ENCODE results near the gene CAMTA1. TPM values are rescaled to one million over a fixed set of nuclear protein-coding genes. Genes with fewer than 3 reads are reported as not detected.
"Not testable (repeated sequence)": the region's sequence is repeated elsewhere in the genome, so short reads cannot be mapped to it uniquely, and the experiment has no call there.

The CAMTA1 gene
- polyA plus RNA-seq, 1 experiment: 64.9 TPM

- POLR2A ChIA-PET: no interaction called here
- CTCF ChIA-PET: interaction anchor here (0.5 kb wide), 2 partner anchors 690 to 989 kb away, joined by 3 read pairs; no protein-coding TSS in a partner anchor
- Histone ChIP-seq H3K27me3 (ENCODE audit: control insufficient read depth, insufficient read depth, low read length) (peaks cover 12% of the 10 kb centered on the region), H3K27ac (ENCODE audit: low read depth, low read length) (no peak overlapping the region), H3K9me3 (ENCODE audit: control insufficient read depth, insufficient read depth, low read length) (no peaks in the 10 kb centered on the region; the same call in 1 of the 2 replicates), H3K4me3 (ENCODE audit: low read depth, low read length) (no peak overlapping the region)
- DNase-seq (ENCODE audit: low read depth, low spot score): no peak
- no peak for TF ChIP-seq CTCF (IDR thresholded peaks at IDR 0.05; ENCODE audit: low read depth, low read length)
Observed at GRCh38 chr1:7594714-7595295, 809.6 kb downstream of the CAMTA1 start.

- Histone ChIP-seq H3K9me3 (ENCODE audit: control insufficient read depth, insufficient read depth, low read length) (no peaks in the 10 kb centered on the region; the same call in 1 of the 2 replicates), H3K4me3 (ENCODE audit: low read depth, low read length) (no peak overlapping the region), H3K27me3 (ENCODE audit: control insufficient read depth, insufficient read depth, low read length) (peaks cover 12% of the 10 kb centered on the region), H3K27ac (ENCODE audit: low read depth, low read length) (no peak overlapping the region)
- CTCF ChIA-PET: interaction anchor here (0.5 kb wide), 1 partner anchor 691 kb away, joined by 3 read pairs; no protein-coding TSS in a partner anchor
- no peak for TF ChIP-seq CTCF (IDR thresholded peaks at IDR 0.05; ENCODE audit: low read depth, low read length)
- POLR2A ChIA-PET: no interaction called here
- no peak for DNase-seq (ENCODE audit: low read depth, low spot score)
Observed at GRCh38 chr1:7595336-7595735, 810.1 kb downstream of the CAMTA1 start.

- POLR2A ChIA-PET: no interaction called here
Observed at GRCh38 chr1:7596126-7596965, 811.1 kb downstream of the CAMTA1 start.

GRCh38 chr1:7598058-7598457 is 812.8 kb downstream of the CAMTA1 start:
- DNase-seq (ENCODE audit: low read depth, low spot score); CTCF ChIA-PET; H3K9me3 ChIP-seq (ENCODE audit: control insufficient read depth, insufficient read depth, low read length); H3K4me3 ChIP-seq (ENCODE audit: low read depth, low read length); POLR2A ChIA-PET; H3K27ac ChIP-seq (ENCODE audit: low read depth, low read length): not testable (repeated sequence)
- peaks cover 11% of the 10 kb centered on the region for H3K27me3 ChIP-seq (ENCODE audit: control insufficient read depth, insufficient read depth, low read length)

More at GRCh38 chr1:7596126-7596965, 811.1 kb downstream of the CAMTA1 start:
- Histone ChIP-seq H3K4me3 (ENCODE audit: low read depth, low read length) (no peak overlapping the region), H3K27me3 (ENCODE audit: control insufficient read depth, insufficient read depth, low read length) (peaks cover 11% of the 10 kb centered on the region), H3K9me3 (ENCODE audit: control insufficient read depth, insufficient read depth, low read length) (no peaks in the 10 kb centered on the region; the same call in 1 of the 2 replicates), H3K27ac (ENCODE audit: low read depth, low read length) (no peak overlapping the region)
- CTCF ChIA-PET: no interaction called here
- no peak for TF ChIP-seq CTCF (IDR thresholded peaks at IDR 0.05; ENCODE audit: low read depth, low read length)
- DNase-seq (ENCODE audit: low read depth, low spot score): no peak

- CTCF ChIA-PET; H3K4me3 ChIP-seq (ENCODE audit: low read depth, low read length); H3K27me3 ChIP-seq (ENCODE audit: control insufficient read depth, insufficient read depth, low read length); DNase-seq (ENCODE audit: low read depth, low spot score); H3K27ac ChIP-seq (ENCODE audit: low read depth, low read length); H3K9me3 ChIP-seq (ENCODE audit: control insufficient read depth, insufficient read depth, low read length); POLR2A ChIA-PET: not testable (repeated sequence)
Observed at GRCh38 chr1:7604906-7605305, 819.7 kb downstream of the CAMTA1 start.

GRCh38 chr1:7606096-7606495 is 820.8 kb downstream of the CAMTA1 start:
- peaks cover 5% of the 10 kb centered on the region for H3K27me3 ChIP-seq (ENCODE audit: control insufficient read depth, insufficient read depth, low read length)
- H3K9me3 ChIP-seq (ENCODE audit: control insufficient read depth, insufficient read depth, low read length): no peaks in the 10 kb centered on the region; the same call in 1 of the 2 replicates
- CTCF ChIA-PET: no interaction called here
- no peak for TF ChIP-seq CTCF (IDR thresholded peaks at IDR 0.05; ENCODE audit: low read depth, low read length)
- H3K4me3 ChIP-seq (ENCODE audit: low read depth, low read length): no peak overlapping the region
- DNase-seq (ENCODE audit: low read depth, low spot score): no peak
- H3K27ac ChIP-seq (ENCODE audit: low read depth, low read length): no peak overlapping the region
- POLR2A ChIA-PET: no interaction called here
